Liver (tissue), 3 donors: ENCODE data around the gene PPP1R13B.

Experiments used
- GABPA ChIP-seq, 2 donors: IDR thresholded peaks in 1 of 2; conservative IDR thresholded peaks in 1 of 2; 2 replicates each; pipeline ENCODE4 v1.6.1; 2016; ENCODE audit warnings: antibody characterized with exemption in 2 of 2, mild to moderate bottlenecking in 1 of 2, moderate library complexity in 1 of 2
- HNF4G ChIP-seq: IDR thresholded peaks from 2 replicates; pipeline ENCODE4 v1.6.1; 2016; ENCODE audit warnings: antibody characterized with exemption
- NR2F2 ChIP-seq: IDR thresholded peaks from 2 replicates; pipeline ENCODE4 v1.6.1; 2016; ENCODE audit warnings: antibody characterized with exemption
- RAD21 ChIP-seq, 2 donors: IDR thresholded peaks; 2 replicates each; pipeline ENCODE4 v1.6.1; 2016; ENCODE audit warnings: antibody characterized with exemption in 2 of 2, mild to moderate bottlenecking in 2 of 2
- SP1 ChIP-seq: IDR thresholded peaks from 2 replicates; pipeline ENCODE4 v1.6.1; 2018; ENCODE audit warnings: antibody characterized with exemption, mild to moderate bottlenecking
- TAF1 ChIP-seq: conservative IDR thresholded peaks from 2 replicates; pipeline ENCODE4 v1.6.1; 2016; ENCODE audit warnings: antibody characterized with exemption, mild to moderate bottlenecking
- YY1 ChIP-seq: IDR thresholded peaks from 2 replicates; pipeline ENCODE4 v1.6.1; 2016; ENCODE audit warnings: antibody characterized with exemption, mild to moderate bottlenecking
- TF ChIP-seq, protein P1 (sequence below): fragments of 150-350 bp; IDR thresholded peaks from 2 replicates; pipeline ENCODE4 v1.5.1; 2017; ENCODE audit warnings: improper control_type of control experiment, low read depth, low read length; ENCODE audit not compliant: missing input control
- TF ChIP-seq, protein P2 (sequence below): IDR thresholded peaks from 2 replicates; pipeline ENCODE4 v1.6.1; 2016; ENCODE audit warnings: antibody characterized with exemption
- TF ChIP-seq, protein P3 (sequence below): IDR thresholded peaks from 2 replicates; pipeline ENCODE4 v1.6.1; 2016; ENCODE audit warnings: antibody characterized with exemption
- TF ChIP-seq, protein P4 (sequence below): IDR thresholded peaks from 2 replicates; pipeline ENCODE4 v1.6.1; 2016; ENCODE audit warnings: antibody characterized with exemption
- TF ChIP-seq, protein P5 (sequence below): IDR thresholded peaks from 2 replicates; pipeline ENCODE4 v1.6.1; 2016; ENCODE audit warnings: antibody characterized with exemption, mild to moderate bottlenecking
- donor health status: healthy.
- donor health status: healthy.

DNA sequence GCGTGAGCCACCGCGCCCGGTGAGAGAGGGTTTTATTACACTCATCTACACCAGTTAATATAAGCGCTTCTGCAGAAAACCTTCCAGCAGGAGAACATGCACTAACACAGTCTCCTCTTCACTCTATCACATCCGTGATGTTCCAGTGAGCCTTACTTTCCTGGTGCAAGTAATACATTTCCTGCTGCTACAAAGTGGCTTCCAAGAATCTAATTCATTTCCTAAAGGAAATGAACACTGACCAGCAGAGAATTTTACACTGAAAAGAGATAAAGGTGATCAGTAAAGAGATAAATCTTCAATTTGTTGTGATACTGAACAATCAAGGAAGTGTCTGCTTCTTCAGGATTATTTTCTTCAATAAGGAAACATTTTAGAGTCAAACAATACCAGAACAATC is 92.3 kb downstream of the PPP1R13B start:
- TF ChIP-seq, protein P1, sequence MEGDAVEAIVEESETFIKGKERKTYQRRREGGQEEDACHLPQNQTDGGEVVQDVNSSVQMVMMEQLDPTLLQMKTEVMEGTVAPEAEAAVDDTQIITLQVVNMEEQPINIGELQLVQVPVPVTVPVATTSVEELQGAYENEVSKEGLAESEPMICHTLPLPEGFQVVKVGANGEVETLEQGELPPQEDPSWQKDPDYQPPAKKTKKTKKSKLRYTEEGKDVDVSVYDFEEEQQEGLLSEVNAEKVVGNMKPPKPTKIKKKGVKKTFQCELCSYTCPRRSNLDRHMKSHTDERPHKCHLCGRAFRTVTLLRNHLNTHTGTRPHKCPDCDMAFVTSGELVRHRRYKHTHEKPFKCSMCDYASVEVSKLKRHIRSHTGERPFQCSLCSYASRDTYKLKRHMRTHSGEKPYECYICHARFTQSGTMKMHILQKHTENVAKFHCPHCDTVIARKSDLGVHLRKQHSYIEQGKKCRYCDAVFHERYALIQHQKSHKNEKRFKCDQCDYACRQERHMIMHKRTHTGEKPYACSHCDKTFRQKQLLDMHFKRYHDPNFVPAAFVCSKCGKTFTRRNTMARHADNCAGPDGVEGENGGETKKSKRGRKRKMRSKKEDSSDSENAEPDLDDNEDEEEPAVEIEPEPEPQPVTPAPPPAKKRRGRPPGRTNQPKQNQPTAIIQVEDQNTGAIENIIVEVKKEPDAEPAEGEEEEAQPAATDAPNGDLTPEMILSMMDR: no peak
- TF ChIP-seq TAF1 (no peak), RAD21 (IDR thresholded peaks at IDR 0.05) (no peak), NR2F2 (no peak), SP1 (no peak), YY1 (no peak), GABPA (IDR thresholded peaks at IDR 0.05 in 1 of 2, conservative IDR thresholded peaks at IDR 0.05 in 1 of 2) (no peak), HNF4G (no peak)
- TF ChIP-seq, protein P2, sequence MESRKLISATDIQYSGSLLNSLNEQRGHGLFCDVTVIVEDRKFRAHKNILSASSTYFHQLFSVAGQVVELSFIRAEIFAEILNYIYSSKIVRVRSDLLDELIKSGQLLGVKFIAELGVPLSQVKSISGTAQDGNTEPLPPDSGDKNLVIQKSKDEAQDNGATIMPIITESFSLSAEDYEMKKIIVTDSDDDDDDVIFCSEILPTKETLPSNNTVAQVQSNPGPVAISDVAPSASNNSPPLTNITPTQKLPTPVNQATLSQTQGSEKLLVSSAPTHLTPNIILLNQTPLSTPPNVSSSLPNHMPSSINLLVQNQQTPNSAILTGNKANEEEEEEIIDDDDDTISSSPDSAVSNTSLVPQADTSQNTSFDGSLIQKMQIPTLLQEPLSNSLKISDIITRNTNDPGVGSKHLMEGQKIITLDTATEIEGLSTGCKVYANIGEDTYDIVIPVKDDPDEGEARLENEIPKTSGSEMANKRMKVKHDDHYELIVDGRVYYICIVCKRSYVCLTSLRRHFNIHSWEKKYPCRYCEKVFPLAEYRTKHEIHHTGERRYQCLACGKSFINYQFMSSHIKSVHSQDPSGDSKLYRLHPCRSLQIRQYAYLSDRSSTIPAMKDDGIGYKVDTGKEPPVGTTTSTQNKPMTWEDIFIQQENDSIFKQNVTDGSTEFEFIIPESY: no peak
- TF ChIP-seq, protein P3, sequence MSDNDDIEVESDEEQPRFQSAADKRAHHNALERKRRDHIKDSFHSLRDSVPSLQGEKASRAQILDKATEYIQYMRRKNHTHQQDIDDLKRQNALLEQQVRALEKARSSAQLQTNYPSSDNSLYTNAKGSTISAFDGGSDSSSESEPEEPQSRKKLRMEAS: no peak
- TF ChIP-seq, protein P4, sequence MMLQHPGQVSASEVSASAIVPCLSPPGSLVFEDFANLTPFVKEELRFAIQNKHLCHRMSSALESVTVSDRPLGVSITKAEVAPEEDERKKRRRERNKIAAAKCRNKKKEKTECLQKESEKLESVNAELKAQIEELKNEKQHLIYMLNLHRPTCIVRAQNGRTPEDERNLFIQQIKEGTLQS: no peak
- TF ChIP-seq, protein P5, sequence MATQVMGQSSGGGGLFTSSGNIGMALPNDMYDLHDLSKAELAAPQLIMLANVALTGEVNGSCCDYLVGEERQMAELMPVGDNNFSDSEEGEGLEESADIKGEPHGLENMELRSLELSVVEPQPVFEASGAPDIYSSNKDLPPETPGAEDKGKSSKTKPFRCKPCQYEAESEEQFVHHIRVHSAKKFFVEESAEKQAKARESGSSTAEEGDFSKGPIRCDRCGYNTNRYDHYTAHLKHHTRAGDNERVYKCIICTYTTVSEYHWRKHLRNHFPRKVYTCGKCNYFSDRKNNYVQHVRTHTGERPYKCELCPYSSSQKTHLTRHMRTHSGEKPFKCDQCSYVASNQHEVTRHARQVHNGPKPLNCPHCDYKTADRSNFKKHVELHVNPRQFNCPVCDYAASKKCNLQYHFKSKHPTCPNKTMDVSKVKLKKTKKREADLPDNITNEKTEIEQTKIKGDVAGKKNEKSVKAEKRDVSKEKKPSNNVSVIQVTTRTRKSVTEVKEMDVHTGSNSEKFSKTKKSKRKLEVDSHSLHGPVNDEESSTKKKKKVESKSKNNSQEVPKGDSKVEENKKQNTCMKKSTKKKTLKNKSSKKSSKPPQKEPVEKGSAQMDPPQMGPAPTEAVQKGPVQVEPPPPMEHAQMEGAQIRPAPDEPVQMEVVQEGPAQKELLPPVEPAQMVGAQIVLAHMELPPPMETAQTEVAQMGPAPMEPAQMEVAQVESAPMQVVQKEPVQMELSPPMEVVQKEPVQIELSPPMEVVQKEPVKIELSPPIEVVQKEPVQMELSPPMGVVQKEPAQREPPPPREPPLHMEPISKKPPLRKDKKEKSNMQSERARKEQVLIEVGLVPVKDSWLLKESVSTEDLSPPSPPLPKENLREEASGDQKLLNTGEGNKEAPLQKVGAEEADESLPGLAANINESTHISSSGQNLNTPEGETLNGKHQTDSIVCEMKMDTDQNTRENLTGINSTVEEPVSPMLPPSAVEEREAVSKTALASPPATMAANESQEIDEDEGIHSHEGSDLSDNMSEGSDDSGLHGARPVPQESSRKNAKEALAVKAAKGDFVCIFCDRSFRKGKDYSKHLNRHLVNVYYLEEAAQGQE: no peak
